Measurements from ENCODE around the gene ZRANB1. TPM values are rescaled to one million over a fixed set of nuclear protein-coding genes. Genes with fewer than 3 reads are reported as not detected.

Gene ZRANB1
- 10 to 100 TPM; 26.0 to 26.9 TPM for total RNA-seq
- polyA plus RNA-seq (2013, experiment 1 of 2), result 21.1 TPM
- polyA plus RNA-seq (2013, experiment 2 of 2), result 19.0 TPM
- long read RNA-seq, experiment 1, full-length matches to known transcripts, result 1 of 22 reads
- long read RNA-seq, experiment 1, partial matches to known transcripts, result 4 of 22 reads
- long read RNA-seq, experiment 1, other reads (novel, unspliced or antisense), result 17 of 22 reads
- long read RNA-seq, experiment 2, full-length matches to known transcripts, result 2 of 52 reads
- long read RNA-seq, experiment 2, partial matches to known transcripts, result 3 of 52 reads
- long read RNA-seq, experiment 2, other reads (novel, unspliced or antisense), result 47 of 52 reads
- long read RNA-seq, experiment 3, full-length matches to known transcripts, result 2 of 6 reads
- long read RNA-seq, experiment 3, partial matches to known transcripts, result 1 of 6 reads
- long read RNA-seq, experiment 3, other reads (novel, unspliced or antisense), result 3 of 6 reads
- long read RNA-seq, experiment 4, partial matches to known transcripts, result 0 of 4 reads
- long read RNA-seq, experiment 4, other reads (novel, unspliced or antisense), result 4 of 4 reads

DNA sequence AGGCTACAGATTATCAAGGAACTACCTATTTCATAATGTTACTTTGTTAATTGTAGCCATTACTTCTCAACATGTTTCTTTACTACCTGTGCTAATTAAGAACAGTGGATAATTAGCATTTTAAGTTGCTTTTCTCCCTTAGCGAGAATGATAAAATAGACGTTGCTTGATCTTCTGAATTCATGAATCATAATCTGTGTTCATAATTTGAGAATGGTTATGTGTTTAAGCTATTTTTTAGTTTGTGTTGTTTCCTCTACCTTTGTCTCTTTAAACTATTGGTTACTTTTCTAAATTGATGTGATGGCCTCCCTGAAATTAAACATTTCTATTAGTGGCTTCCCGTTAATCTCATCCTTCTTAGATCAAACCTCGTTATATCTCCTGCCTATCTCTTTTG, at the start of gene ZRANB1:
TSS of gene ZRANB1 (plus strand) at position 301 of the 400 bp plus-strand sequence. CDS start 371 bp downstream, outside the sequence.
- Mint-ChIP-seq H3K27me3 (ENCODE audit: insufficient read depth) (no peaks in the 10 kb centered on the region), H3K36me3 (ENCODE audit: low read depth) (peaks cover 14% of the 10 kb centered on the region)

DNA sequence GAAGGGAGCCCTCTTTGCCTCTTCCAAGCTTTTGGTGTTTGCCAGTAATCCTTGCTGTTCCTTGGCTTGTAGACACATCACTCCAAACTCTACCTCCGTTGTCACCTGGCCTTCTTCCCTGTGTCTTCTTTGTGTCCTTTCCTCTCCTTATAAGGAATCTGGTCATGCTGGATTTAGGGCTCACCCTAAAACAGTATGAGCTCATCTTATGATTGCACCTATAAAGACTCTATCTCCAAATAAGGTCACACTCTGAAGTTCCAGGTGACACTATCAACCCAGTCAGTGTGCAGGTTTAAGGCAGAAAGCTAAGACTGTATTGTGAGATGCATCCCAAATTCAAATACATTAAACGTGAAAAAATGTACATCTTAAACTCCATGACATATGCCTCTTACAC, 49.0 kb upstream of the ZRANB1 start:
- Mint-ChIP-seq H3K27me3 (ENCODE audit: insufficient read depth) (no peaks in the 10 kb centered on the region), H3K4me1 (no peaks in the 10 kb centered on the region), H3K36me3 (ENCODE audit: low read depth) (no peaks in the 10 kb centered on the region), H3K9me3 (no peaks in the 10 kb centered on the region), H3K4me3 (no peak overlapping the region), H3K27ac (no peak overlapping the region)
- Histone ChIP-seq H3K27ac (ENCODE audit: low read depth, low read length) (no peak overlapping the region), H3K4me1 (ENCODE audit: control insufficient read depth, insufficient read depth, low read length) (no peaks in the 10 kb centered on the region), H3K36me3 (ENCODE audit: control insufficient read depth, insufficient read depth, low read length) (no peaks in the 10 kb centered on the region), H3K4me3 (ENCODE audit: low read length) (no peak overlapping the region), H3K9me3 (ENCODE audit: control insufficient read depth, low read length) (no peaks in the 10 kb centered on the region), H3K9ac (ENCODE audit: extremely low read depth, low read length, poor library complexity, severe bottlenecking) (no peak overlapping the region), H3K27me3 (ENCODE audit: control insufficient read depth, insufficient read depth, low read length, poor library complexity, severe bottlenecking) (no peaks in the 10 kb centered on the region)
- TF ChIP-seq, protein P1, sequence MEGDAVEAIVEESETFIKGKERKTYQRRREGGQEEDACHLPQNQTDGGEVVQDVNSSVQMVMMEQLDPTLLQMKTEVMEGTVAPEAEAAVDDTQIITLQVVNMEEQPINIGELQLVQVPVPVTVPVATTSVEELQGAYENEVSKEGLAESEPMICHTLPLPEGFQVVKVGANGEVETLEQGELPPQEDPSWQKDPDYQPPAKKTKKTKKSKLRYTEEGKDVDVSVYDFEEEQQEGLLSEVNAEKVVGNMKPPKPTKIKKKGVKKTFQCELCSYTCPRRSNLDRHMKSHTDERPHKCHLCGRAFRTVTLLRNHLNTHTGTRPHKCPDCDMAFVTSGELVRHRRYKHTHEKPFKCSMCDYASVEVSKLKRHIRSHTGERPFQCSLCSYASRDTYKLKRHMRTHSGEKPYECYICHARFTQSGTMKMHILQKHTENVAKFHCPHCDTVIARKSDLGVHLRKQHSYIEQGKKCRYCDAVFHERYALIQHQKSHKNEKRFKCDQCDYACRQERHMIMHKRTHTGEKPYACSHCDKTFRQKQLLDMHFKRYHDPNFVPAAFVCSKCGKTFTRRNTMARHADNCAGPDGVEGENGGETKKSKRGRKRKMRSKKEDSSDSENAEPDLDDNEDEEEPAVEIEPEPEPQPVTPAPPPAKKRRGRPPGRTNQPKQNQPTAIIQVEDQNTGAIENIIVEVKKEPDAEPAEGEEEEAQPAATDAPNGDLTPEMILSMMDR (conservative IDR thresholded peaks at IDR 0.05), result no peak
- DNase-seq, result no peak
- WGBS, 2 experiments (ENCODE audit: insufficient coverage in 1 of 2, insufficient read length in 1 of 2), result 75 to 79% methylated on average over 2 of the region's 2 CpGs

More for the DNA sequence above, at the start of gene ZRANB1:
- Mint-ChIP-seq H3K9me3 (no peaks in the 10 kb centered on the region), H3K4me3 (no peak within 1 kb of the TSS), H3K27ac (peak within 1 kb of the TSS; percentile 73), H3K4me1 (peaks cover 13% of the 10 kb centered on the region)
- Histone ChIP-seq H3K9me3 (ENCODE audit: control insufficient read depth, low read length) (no peaks in the 10 kb centered on the region), H3K27me3 (ENCODE audit: control insufficient read depth, insufficient read depth, low read length, poor library complexity, severe bottlenecking) (no peaks in the 10 kb centered on the region), H3K27ac (ENCODE audit: low read depth, low read length) (no peak within 1 kb of the TSS), H3K36me3 (ENCODE audit: control insufficient read depth, insufficient read depth, low read length) (peaks cover 27% of the 10 kb centered on the region), H3K9ac (ENCODE audit: extremely low read depth, low read length, poor library complexity, severe bottlenecking) (no peak within 1 kb of the TSS), H3K4me3 (ENCODE audit: low read length) (no peak within 1 kb of the TSS), H3K4me1 (ENCODE audit: control insufficient read depth, insufficient read depth, low read length) (no peaks in the 10 kb centered on the region)
- TF ChIP-seq, protein P1 (conservative IDR thresholded peaks at IDR 0.05), result no peak
- 97 to 100% methylated on average over 1 to 4 of the region's 4 CpGs for WGBS, 2 experiments (ENCODE audit: insufficient coverage in 1 of 2, insufficient read length in 1 of 2)
- DNase-seq, result no peak

DNA sequence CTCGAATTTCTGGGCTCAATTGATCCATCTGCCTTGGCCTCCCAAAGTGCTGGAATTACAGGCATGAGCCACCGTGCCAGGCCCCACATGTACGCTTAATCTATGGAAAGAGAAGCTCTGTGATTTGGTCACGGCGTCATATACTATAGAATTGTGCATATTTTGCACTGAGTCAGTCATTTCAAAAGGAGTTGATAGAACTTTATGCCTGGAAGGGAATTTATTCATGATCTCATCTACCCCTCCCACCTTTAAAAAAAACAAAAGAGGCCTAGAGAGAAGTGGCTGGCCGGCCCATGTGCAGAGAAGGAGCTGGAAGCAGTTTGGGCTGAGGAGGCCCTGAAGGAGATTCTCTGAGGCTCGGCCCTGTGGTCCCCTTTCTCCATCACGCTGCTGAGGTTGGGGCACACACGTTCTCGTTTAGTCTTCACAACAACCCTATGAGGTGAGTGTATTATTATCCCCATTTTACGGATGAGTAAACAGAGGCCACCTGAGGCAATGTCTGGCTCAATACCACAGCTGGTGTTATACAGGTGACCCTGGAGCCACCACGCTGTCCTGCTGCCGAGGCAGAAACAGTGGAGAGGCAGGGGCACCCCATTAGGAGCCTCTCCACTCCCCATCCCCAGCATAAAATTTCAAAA, 47.2 kb upstream of the ZRANB1 start:
- no peaks in the 10 kb centered on the region for H3K4me1 Mint-ChIP-seq

More for the DNA sequence above, 47.2 kb upstream of the ZRANB1 start:
- Mint-ChIP-seq H3K27ac (no peak overlapping the region), H3K9me3 (no peaks in the 10 kb centered on the region), H3K4me3 (no peak overlapping the region), H3K27me3 (ENCODE audit: insufficient read depth) (no peaks in the 10 kb centered on the region), H3K36me3 (ENCODE audit: low read depth) (no peaks in the 10 kb centered on the region)
- TF ChIP-seq, protein P1 (conservative IDR thresholded peaks at IDR 0.05), result no peak
- H3K27ac ChIP-seq (ENCODE audit: low read depth, low read length), result no peak overlapping the region
- DNase-seq, result no peak
- no peak overlapping the region for H3K9ac ChIP-seq (ENCODE audit: extremely low read depth, low read length, poor library complexity, severe bottlenecking)
- WGBS, 2 experiments (ENCODE audit: insufficient coverage in 1 of 2, insufficient read length in 1 of 2), result 89 to 92% methylated on average over 8 to 13 of the region's 13 CpGs
- H3K9me3 ChIP-seq (ENCODE audit: control insufficient read depth, low read length), result no peaks in the 10 kb centered on the region
- H3K4me1 ChIP-seq (ENCODE audit: control insufficient read depth, insufficient read depth, low read length), result no peaks in the 10 kb centered on the region
- H3K4me3 ChIP-seq (ENCODE audit: low read length), result no peak overlapping the region
- no peaks in the 10 kb centered on the region for H3K36me3 ChIP-seq (ENCODE audit: control insufficient read depth, insufficient read depth, low read length)
- H3K27me3 ChIP-seq (ENCODE audit: control insufficient read depth, insufficient read depth, low read length, poor library complexity, severe bottlenecking), result no peaks in the 10 kb centered on the region
